Activated T-cell treated with anti-CD3 and anti-CD28 coated beads, Interleukin-2, amount 50 U/mL, for 1 hour (primary cell): Measurements from ENCODE around the gene FBXO45.
"Not testable (repeated sequence)": the region's sequence is repeated elsewhere in the genome, so short reads cannot be mapped to it uniquely, and the experiment has no call there.

ENCODE experiments used
- DNase-seq: peaks from one replicate; pipeline ENCODE4 v3.0.0-alpha.2; 2020

The FBXO45 gene, protein sequence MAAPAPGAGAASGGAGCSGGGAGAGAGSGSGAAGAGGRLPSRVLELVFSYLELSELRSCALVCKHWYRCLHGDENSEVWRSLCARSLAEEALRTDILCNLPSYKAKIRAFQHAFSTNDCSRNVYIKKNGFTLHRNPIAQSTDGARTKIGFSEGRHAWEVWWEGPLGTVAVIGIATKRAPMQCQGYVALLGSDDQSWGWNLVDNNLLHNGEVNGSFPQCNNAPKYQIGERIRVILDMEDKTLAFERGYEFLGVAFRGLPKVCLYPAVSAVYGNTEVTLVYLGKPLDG

DNA sequence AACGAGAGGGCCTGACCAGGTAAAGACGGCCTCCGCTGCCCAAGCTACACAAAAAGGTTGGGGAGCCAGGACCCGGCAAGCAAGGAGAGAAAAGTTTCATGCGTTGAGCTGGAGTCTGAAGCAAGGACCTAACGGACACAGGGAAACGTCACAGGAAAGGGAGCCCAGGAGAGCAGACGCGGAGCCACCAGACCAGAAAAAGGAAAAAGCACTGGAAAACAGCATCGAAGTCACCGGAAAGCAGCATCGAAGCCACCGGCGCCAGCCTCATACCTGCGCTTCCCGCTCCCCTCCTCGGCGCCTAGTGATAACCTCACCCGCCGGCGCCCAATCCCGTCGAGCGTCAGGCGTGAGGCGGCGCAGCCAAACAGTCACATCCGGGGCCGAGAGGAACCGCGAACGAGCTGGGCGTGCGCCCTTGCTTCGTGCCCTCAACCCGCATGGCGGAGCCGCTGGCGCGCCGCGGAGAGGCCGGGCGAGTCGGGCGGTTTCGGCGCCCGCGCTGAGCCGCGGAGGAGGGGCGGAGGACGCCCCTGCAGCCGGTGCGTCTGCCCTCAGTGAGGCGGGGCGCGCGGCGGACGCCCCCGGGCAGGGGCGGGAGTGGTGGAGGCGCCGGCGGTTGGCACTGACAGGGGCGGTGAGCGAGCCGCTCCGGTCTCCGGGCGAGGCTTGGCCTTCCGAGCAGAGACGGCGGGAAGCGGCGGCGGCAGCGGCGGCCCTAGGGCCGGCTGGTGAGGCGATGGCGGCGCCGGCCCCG is at the start of gene FBXO45, which contains the start of gene WDR53:
Gene FBXO45, plus strand, starts transcription at position 415 of the 757 bp plus-strand sequence. Its CDS starts 325 bp downstream, at position 740.
Gene WDR53, minus strand, starts transcription at position 309 of the 757 bp plus-strand sequence. CDS start 7,079 bp downstream, outside the sequence.
- DNase-seq = peak; percentile 97

DNA sequence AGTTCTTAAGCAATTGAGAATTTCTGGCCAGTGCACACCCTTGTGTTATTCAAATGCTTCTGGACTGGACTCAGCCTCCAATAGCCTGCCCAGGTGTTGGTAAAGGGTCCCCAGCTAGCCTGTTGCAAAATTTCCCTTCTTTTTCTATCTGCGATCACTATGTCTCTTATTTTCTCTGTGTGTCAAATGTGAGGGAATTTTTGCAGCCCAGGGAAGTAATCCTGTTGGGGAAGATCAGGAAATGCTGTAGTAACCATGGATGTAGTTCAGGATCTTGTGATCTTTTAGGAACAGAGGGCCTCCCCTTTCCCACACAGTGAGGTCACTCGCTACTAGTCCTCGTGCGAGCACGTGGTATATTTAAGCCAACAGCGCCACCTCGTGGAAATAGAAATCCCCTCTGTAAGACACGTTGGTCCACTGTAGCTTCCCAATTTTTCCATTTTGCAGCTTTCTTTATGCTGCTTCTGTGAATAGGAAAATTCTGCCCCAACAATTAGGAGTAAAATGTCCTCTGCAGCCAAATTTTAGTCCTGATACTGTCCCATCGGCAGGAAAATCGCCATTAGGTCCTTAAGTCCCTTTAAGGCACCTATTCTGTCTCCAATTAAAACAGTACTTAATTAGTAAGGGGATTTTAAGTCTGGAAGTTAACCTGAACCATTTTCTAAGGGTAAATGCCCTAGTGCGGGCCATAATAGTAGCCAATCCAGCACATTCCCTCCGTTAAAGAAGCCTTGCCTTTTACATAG is 49.3 kb upstream of the FBXO45 start:
- DNase-seq = peak; percentile 40

DNA sequence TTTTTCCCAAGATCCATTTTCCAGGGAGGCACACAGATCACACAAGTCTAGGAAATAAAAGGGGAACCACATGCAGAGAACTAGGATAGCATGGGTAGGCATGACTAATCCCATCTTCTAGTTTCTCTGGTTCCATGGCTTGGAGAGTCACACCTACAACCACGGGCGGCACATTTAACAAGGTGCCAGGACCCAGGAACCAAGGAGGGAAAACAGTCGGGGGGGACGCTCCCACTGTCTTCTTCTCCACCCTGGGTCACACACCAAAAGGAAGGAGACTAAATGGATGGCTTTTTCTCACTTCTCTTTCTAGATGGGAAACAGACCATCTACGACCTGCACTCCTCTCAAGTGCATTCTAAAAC is 48.8 kb upstream of the FBXO45 start:
- DNase-seq = no peak

DNA sequence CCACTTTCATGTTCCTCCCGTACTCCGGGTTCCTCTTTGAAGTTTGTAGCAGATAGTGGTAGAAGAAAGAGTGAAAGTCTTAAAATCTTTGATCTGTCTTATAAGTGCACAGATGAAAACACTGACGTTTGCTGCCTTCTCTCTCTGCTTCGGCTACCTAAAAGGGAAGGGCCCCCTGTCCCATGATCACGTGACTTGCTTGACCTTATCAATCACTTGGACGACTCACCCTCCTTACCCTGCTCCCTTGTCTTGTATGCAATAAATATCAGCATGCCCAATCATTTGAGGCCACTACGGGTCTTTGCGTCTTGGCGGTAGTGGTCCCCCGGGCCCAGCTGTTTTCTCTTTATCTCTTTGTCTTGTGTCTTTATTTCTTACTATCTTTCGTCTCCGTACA is 47.2 kb upstream of the FBXO45 start:
- DNase-seq = not testable (repeated sequence)

DNA sequence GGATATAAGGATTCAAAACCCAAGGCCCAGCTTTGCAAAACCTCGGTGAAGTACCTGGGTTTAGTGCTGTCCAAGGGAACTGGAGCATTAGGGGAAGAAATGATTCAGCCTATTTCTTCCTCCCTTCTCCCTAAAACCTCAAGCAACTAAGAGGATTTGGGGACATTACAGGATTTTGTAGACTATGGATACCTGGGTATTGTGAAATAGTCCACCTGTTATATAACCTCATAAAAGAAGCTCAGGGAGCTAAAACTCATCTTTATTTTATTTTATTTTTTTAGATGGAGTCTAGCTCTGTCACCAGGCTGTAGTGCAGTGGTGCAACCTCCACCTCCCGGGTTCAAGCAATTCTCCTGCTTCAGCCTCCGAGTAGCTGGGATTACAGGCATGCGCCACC is 44.6 kb upstream of the FBXO45 start:
- DNase-seq = no peak

DNA sequence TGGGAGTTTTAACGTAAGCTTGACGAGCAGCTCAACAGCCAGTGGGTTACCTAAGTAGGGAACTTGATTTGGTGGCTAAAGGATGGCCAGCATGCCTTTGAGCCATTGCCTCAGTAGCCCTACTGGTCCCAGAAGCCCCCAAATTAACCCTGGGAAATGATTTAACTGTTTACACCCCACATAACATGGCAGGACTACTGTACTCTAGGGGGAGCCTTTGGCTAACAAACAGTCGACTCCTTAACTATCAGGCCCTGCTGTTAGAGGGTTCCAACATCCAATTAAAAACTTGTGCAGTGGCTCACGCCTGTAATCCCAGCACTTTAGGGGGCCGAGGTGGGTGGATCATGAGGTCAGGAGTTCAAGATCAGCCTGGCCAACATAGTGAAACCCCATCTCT is 43.9 kb upstream of the FBXO45 start:
- no peak for DNase-seq

DNA sequence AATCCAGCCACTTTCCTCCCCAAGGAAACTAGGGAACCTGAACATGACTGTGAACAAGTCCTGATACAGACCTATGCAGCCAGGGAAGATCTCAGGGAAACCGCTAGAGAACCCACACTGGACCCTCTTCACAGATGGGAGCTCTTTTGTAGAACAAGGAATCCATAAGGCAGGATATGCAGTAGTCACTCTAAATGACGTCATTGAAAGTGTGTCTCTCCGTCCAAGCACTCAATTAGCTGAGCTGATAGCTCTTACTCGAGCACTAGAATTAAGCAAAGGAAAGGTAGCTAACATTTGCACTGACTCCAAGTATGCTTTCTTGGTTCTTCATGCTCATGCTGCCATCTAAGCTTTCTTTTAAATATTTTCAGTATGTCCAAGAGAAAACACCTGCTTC is 43.3 kb upstream of the FBXO45 start:
- no peak for DNase-seq

DNA sequence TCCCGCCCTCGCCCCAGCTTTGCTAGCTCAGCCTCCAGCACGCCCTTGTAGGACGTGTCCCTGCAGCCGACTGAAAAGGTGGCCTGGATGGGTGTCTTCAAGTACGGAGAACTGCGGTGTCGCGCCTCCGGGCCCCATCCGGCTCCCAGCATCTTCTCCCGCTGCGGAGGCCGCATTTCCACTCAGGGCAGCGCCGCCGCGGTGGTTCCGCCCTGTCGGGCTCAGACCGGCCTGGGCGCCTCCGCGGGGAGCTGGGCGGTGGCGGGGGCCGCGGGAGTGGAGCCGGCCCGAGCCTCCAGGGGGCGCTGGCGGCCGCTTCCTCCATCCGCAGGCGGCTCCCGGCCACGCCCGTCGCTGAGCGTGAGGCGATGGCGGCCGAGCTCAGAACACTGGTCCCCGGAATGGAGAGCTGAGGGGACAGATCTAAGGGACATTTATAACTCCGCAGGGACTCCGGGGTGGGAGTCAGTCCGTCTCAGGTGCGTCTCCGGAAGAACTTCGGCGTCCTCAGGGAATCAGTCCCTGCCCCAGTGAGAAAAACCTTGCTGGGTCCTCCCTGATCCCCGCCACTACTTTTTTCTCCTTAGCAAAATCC is 39.7 kb upstream of the FBXO45 start:
- peak; percentile 85 for DNase-seq

DNA sequence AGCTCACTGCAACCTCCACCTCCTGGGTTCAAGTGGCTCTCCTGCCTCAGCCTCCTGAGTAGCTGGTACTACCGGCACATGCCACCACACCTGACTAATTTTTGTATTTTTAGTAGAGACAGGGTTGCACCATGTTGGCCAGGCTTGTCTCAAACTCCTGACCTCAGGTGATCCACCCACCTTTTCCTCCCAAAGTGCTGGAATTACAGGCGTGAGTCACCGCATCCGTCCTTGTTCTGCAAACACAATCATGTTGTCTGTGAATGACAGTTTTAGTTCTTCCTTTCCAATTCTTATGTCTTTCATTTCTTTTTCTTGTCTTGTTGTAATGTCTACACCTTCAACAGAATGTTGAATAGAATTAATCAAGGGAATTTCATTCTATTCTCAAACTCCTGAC is 37.0 kb upstream of the FBXO45 start:
- no peak for DNase-seq

DNA sequence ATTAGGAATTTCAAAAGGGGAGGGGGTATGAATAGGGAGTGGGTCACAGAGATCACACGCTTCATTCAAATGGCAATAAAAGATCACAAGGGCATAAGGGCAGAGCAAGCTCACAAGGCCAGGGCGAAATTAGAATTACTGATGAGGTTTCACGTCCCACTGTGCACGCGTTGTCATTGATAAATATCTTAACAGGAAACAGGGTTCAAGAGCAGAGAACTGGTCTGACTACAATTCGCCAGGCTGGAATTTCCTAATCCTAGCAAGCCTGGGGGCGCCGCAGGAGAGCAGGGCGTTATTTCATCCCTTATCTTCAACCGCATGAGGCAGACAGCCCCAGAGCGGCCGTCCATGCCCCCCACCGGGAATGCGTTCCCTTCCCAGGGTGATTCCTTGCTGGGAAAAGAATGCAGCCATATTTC is 35.2 kb upstream of the FBXO45 start:
- no peak for DNase-seq

DNA sequence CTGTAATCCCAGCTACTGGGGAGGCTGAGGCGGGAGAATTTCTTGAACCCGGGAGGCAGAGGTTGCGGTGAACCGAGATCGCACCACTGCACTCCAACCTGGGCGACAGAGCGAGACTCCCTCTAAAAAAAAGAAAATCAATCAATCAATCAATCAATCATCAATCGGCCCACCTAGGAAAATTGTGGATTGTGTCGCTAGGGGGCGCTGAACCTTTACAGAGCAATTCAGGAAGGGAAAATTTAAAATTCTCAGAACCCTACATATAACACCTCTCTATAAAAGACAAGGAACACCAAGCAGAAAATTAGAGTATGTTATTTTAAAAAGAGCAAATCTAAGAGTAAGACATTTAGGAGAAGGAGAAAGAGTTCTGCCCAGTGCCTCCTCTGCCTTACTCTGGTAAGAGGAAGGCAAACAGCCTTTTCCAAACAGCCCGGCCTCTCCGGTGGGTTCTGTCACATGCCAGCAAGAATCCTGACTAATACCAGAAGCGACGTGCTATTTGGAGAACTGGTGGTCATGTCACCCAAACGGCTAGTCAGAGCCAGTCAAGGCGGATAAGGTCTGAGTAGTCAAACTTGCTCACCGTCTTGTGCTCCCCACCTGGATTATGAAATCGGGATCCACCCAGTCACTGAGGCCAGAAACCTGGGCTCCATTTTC is 31.0 kb upstream of the FBXO45 start:
- peak; percentile 67 for DNase-seq

DNA sequence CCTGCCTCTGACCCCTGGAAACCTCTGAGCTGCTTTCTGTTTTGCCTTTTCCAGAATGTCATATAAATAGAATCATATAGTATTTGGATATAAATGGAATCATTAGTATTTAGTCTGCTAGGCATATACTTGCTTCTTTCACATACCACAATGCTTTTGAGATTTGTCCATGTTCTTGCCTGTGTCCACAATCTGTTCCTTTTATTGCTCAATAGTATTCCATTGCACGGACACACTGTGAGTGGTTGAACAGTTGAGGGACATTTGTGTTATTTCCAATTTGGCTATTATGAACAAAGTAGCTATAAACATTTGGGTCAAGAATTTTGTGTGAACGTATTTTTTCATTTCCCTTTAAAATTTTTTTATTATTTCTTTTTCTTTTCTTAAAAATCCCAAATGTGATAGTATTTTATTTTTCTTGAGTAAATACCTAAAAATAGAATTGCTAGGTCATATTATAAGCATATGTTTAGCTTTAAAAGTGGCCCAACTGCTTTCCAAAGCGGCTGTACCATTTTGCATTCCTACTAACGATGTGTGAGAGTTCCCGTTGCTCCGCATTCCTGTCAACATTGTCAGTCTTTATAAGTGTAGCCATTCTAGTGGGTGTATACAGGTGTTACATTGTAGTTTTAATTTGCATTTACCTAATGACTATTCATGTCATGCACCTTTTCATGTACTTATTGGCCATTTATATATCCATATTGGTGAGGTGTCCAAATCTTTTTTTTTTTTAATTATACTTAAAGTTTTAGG is 26.6 kb upstream of the FBXO45 start:
- no peak for DNase-seq

DNA sequence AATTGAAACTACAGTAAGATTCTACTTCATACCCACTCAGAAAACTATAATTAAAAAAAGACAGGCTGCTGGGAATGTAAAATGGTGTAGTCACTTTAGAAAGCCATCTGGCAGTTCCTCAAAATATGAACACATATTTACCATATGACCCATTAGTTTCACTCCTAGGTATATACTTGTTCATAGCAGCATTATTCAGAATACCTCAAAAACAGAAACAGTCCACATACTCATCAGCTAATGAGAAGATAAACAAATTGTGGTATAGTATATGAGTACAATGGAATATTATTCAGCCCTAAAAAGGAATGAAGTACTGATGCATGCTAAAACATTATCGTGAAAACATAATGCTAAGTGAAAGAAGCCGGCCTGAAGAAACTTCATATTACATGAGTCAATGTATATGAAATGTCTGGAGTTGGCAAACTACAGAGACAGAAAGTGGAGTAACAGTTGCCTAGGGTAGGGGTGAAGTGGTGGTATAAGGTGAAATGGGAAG is 23.9 kb upstream of the FBXO45 start:
- no peak for DNase-seq

DNA sequence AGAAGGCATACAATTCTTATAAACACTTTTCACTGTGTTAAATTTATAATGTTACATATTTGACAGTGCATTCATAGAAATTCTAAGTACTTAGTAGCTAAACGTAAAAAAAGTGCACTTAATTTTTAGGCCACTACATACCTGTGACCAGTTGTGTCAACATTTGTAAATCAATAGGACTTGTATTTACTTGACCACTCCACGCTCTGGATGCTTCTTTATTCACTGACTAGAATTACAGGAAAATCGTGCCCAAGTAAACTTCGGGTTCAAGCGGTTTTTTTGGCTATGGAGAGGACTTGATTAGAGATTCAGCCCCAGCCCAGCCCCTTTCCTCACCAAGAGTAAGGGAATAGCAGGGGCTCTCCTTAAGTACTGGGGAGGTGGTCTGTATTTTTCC is 21.9 kb upstream of the FBXO45 start:
- no peak for DNase-seq

DNA sequence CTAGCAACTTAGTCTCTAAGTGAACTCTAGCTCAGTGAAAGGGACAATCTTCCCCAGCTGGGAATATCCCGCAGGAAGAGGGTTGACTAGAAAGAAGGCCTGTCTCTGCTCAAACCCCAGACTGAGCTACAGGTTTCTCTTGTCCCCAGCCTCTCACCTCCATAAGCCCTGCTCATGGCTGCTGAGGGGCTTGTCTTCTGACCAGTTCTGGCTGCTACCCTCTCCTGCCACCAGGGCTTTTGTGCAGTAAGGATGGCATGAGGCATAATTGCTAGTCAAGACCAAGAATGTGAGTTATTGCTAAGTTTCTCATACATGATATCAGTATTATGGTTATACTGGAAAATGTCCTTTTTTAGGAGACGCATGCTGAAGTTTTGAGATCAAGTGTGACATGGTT is 21.4 kb upstream of the FBXO45 start:
- DNase-seq = no peak

DNA sequence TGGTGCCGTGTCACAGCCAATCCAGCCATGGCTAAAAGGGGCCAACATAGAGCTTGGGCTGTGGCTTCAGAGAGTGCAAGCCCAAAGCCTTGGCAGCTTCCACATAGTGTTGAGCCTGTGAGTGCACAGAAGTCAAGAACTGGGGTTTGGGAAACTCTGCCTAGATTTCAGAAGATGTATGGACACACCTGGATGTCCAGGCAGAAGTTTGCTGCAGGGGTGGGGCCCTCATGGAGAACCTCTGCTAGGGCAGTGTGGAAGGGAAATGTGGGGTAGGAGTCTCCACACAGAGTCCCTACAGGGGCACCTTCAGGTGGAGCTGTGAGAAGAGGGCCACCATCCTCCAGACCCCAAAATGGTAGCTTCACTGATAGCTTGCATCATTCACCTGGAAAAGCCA is 19.1 kb upstream of the FBXO45 start:
- DNase-seq = not testable (repeated sequence)

DNA sequence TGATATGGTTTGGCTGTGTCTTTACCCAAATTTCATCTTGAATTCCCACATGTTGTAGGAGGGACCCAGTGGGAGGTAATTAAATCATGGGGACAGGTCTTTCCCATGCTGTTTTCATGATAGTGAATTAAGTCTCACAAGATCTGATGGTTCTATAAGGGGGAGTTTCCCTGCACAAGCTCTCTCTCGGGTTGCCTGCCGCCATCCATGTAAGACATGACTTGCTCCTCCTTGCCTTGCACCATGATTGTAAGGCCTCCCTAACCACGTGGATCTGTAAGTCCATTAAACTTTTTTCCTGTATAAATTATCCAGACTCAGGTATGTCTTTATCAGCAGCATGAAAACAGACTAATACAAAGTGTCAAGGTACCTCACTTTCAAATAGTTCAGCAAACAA is 18.3 kb upstream of the FBXO45 start:
- not testable (repeated sequence) for DNase-seq

DNA sequence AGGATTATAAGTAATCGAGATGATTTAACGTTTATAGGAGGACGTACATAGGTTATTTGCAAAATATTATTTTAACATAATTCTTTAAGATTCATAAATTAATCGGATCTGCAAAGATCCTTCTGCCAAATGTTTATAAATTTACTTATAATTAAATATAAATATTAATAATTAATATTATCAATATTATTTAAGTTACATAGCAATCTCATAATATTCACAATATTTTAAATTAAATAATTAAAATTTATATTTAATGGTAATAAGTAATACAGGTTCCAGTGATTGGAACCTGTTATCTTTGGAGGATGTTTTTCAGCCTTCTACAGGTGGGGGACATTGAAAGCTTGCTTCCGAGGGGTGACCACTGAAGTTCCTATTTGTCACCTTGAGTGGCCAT is 16.2 kb upstream of the FBXO45 start:
- no peak for DNase-seq

DNA sequence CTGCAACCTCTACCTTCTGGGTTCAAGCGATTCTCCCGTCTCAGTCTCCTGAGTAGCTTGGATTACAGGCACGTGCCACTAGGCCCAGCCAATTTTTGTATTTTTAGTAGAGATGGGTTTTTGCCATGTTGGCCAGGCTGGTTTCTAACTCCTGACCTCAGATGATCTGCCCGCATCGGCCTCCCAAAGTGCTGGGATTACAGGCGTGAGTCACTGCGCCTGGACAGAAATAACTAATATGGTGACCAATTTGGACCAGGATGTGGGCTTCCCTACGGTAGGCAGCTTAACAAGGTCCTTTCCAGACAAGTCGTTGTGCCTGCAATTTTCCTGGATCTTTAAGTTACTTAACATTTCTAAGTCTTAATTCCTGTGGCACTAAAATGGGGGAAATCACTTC is 14.9 kb upstream of the FBXO45 start:
- DNase-seq = no peak

DNA sequence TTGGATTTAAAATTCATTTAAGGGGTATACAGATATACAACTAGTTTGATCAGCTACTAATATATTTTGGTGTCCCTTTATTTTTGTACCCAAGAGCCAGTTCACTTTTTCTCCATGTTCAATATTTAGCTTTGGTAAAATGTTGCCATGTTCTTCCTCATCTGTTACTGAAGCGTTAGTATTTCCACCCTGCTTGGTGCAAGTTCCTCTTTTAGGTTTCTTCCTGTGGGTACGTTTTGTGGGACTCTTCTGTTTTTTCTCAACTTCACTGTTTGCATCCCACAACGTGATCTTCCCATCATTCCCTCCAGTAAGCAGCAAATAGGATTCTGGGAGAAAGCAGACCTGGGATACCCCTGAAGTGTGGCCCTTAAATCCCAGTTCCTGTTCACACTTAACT is 14.3 kb upstream of the FBXO45 start:
- no peak for DNase-seq

DNA sequence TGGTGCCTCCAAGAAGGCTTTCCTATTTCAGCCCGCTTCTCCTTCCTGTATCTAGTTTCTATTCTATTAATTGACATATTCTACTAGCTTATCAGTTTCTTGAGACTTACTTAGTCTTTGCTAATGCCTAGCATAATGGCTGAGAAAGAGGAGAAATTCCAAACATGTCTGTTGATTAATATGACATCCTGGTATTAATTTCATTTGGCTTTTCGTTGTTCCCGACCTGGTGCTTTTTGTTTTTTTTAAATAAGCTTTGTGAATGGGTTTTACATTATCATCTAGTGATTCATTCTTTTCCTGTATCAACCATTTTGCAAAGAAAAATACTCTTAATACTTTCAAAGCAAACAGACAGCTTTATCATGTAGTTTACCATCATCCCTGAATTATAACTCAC is 13.2 kb upstream of the FBXO45 start:
- no peak for DNase-seq

DNA sequence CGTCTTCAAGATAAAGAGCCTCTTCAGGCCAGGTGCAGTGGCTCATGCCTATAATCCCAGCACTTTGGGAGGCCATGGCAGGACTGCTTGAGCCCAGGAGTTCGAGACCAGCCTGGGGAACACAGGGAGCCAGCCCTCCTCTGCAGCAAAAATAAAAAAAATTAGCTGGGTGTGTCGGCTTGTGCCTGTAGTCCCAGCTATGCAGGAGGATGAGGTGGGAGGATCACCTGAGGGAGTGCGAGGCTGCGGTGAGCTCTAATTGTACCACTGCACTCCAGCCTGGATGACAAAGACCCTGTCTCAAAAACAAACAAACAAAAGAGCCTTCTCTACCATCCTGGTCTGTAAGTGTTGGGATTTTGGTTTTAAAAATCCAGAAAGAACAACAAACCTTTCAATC is 11.2 kb upstream of the FBXO45 start:
- no peak for DNase-seq
